A549 (cell line): ENCODE measurements around the gene TRA2B.

Experiments
- BHLHE40 ChIP-seq: IDR thresholded peaks from 2 replicates; pipeline ENCODE4 v1.6.1; 2012; ENCODE audit warnings: low read depth, low read length, inconsistent platforms
- CEBPB ChIP-seq, 2 experiments: fragments of >200 bp in 1 of 2; sonication (Bioruptor Twin) in 1 of 2; formaldehyde crosslinking in 1 of 2; IDR thresholded peaks; 2 replicates each; pipeline ENCODE4 v1.6.1; 2012 to 2016
- MYC ChIP-seq: IDR thresholded peaks from 2 replicates; pipeline ENCODE4 v1.6.1; 2012; ENCODE audit warnings: mild to moderate bottlenecking, inconsistent platforms, low read length, improper control_type of control experiment, borderline replicate concordance
- NR3C1 ChIP-seq: fragments of >200 bp; sonication (Bioruptor Twin); formaldehyde crosslinking; IDR thresholded peaks from 3 replicates; pipeline ENCODE4 v1.6.1; 2017
- PHF8 ChIP-seq: fragments of 200-600 bp; sonication (generic); IDR thresholded peaks from 2 replicates; pipeline ENCODE4 v1.6.1; 2016; ENCODE audit warnings: low read depth, mild to moderate bottlenecking, antibody characterized with exemption, moderate library complexity, borderline replicate concordance
- POLR2A ChIP-seq: IDR thresholded peaks from 2 replicates; pipeline ENCODE4 v1.6.1; 2012; ENCODE audit warnings: mild to moderate bottlenecking, low read length
- RCOR1 ChIP-seq: fragments of 150-350 bp; IDR thresholded peaks from 2 replicates; pipeline ENCODE4 v1.6.1; 2014; ENCODE audit warnings: antibody characterized with exemption, low read length, low read depth
- RNF2 ChIP-seq: fragments of 200-600 bp; sonication (generic); IDR thresholded peaks from 2 replicates; pipeline ENCODE4 v1.6.1; 2016; ENCODE audit warnings: low read depth, mild to moderate bottlenecking, antibody characterized with exemption, moderate library complexity, borderline replicate concordance
- TF ChIP-seq, protein P1 (sequence below): IDR thresholded peaks from 2 replicates; pipeline ENCODE4 v1.6.1; 2012
- TF ChIP-seq, protein P2 (sequence below): fragments of >200 bp; sonication (Bioruptor Twin); formaldehyde crosslinking; IDR thresholded peaks from 3 replicates; pipeline ENCODE4 v1.5.1; 2016
- TF ChIP-seq, protein P3 (sequence below): fragments of 200-600 bp; sonication (generic); IDR thresholded peaks from 2 replicates; pipeline ENCODE4 v1.6.1; 2016; ENCODE audit warnings: antibody characterized with exemption, mild to moderate bottlenecking, moderate library complexity

DNA sequence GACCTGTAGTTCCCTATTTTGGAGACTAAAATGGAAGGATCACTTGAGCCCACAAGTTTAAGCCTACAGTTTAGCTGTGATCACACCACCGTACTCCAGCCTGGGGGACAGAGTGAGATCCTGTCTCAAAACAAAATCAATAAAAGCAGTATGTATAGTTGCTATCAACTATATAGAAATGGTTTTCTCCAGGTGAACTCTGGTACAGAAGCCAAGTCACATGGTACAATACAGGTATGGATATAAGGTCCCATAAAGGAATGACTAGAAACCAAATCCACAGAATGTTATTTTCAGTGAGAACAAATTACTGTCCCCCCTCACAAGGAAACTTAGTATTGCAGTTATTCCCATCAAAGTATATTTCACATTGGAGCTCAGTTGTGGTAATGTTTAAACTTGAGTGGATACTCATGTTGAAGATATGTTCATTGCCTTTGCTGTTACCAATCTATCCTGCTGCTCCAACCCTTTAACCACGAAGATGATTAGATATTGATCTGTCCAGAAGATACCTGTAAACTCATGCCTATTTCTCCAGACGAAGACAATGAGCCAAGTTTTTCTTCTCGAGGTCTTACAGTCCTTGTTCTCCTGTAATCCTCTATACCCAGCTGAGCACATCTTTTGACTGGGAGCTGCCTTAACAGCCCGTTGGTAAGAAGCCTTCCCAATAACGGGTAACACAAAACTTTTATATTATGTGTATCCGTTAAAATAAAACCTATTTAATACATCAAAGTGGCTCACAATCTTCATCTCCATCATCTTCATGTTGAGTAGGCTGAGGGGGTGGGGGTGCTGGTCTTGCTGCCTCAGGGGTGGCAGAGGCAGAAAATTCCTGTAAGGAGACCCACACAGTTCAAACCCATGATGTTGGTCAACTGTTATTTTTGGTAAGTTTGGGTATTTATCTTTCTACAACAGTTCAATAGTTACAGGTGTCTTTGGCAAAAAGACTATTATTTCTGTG lies 24.6 kb downstream of the TRA2B start:
- no peak for TF ChIP-seq CEBPB (IDR thresholded peaks at IDR 0.05)
- TF ChIP-seq PHF8 = no peak
- no peak for TF ChIP-seq MYC
- TF ChIP-seq, protein P1, sequence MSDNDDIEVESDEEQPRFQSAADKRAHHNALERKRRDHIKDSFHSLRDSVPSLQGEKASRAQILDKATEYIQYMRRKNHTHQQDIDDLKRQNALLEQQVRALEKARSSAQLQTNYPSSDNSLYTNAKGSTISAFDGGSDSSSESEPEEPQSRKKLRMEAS = no peak
- no peak for TF ChIP-seq RCOR1
- TF ChIP-seq, protein P2, sequence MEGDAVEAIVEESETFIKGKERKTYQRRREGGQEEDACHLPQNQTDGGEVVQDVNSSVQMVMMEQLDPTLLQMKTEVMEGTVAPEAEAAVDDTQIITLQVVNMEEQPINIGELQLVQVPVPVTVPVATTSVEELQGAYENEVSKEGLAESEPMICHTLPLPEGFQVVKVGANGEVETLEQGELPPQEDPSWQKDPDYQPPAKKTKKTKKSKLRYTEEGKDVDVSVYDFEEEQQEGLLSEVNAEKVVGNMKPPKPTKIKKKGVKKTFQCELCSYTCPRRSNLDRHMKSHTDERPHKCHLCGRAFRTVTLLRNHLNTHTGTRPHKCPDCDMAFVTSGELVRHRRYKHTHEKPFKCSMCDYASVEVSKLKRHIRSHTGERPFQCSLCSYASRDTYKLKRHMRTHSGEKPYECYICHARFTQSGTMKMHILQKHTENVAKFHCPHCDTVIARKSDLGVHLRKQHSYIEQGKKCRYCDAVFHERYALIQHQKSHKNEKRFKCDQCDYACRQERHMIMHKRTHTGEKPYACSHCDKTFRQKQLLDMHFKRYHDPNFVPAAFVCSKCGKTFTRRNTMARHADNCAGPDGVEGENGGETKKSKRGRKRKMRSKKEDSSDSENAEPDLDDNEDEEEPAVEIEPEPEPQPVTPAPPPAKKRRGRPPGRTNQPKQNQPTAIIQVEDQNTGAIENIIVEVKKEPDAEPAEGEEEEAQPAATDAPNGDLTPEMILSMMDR = no peak
- TF ChIP-seq POLR2A = no peak
- no peak for TF ChIP-seq BHLHE40
- no peak for TF ChIP-seq NR3C1
- TF ChIP-seq, protein P3, sequence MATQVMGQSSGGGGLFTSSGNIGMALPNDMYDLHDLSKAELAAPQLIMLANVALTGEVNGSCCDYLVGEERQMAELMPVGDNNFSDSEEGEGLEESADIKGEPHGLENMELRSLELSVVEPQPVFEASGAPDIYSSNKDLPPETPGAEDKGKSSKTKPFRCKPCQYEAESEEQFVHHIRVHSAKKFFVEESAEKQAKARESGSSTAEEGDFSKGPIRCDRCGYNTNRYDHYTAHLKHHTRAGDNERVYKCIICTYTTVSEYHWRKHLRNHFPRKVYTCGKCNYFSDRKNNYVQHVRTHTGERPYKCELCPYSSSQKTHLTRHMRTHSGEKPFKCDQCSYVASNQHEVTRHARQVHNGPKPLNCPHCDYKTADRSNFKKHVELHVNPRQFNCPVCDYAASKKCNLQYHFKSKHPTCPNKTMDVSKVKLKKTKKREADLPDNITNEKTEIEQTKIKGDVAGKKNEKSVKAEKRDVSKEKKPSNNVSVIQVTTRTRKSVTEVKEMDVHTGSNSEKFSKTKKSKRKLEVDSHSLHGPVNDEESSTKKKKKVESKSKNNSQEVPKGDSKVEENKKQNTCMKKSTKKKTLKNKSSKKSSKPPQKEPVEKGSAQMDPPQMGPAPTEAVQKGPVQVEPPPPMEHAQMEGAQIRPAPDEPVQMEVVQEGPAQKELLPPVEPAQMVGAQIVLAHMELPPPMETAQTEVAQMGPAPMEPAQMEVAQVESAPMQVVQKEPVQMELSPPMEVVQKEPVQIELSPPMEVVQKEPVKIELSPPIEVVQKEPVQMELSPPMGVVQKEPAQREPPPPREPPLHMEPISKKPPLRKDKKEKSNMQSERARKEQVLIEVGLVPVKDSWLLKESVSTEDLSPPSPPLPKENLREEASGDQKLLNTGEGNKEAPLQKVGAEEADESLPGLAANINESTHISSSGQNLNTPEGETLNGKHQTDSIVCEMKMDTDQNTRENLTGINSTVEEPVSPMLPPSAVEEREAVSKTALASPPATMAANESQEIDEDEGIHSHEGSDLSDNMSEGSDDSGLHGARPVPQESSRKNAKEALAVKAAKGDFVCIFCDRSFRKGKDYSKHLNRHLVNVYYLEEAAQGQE = no peak
- TF ChIP-seq RNF2 = no peak
